ENCODE data around the gene CXCL10.

Gene CXCL10

GRCh38 chr4:75992462-75992861 is 30.8 kb downstream of the CXCL10 start:
- DNase-seq (ENCODE audit: low read depth) = no peak

DNA sequence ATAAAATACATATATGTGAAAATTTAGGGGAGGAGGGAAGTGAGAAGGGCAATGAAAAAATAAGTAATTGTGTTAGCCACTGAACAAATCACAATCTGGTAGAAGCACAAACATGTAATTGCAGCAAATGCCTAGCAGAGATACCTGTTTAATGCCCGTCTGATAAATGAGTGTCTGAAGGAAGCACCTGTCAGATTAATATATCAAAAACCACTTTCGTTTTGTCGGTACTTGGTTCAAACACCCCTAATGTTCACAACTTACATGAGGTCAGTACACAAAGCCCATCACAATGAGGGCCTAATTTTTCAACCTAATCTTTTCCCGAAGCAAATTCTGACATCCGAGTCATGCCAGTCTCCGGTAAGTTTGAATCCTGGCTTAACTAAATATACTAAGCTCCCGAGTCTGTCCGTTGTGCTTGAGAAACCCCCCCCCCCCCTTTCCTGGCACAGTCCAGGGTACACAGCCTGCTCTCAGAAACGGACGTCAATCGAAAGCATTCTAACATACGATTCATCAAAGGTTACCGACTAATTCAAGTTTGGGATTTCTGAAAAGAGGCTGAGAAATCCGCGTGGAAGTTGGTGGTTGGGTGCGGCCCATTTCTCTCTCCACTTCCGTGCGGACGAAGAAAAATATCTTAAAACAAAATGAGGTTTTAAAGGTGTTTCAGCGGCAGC is 33.3 kb downstream of the CXCL10 start:
- DNase-seq (ENCODE audit: low read depth) = no peak

GRCh38 chr4:75985116-75985515 is 38.2 kb downstream of the CXCL10 start:
- DNase-seq (ENCODE audit: low read depth) = no peak

GRCh38 chr4:75980576-75980975 is 42.7 kb downstream of the CXCL10 start:
- DNase-seq (ENCODE audit: low read depth) = no peak

DNA sequence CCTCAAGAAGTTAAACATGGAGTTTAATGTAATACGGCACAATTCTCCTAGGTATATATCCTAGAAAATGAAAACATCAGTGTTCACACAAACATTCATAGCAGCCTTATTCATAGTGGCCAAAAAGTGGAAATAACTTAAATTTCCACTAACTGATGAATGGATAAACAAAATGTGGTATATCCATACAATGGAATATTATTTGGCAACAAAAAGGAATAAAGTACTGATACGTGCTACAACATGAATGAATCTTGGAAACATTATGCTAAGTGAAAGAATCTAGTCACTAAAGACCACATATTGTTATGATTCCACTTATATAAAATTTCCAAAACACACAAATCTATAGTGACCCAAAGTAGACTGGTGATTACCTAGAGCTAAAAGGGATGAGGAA is 47.1 kb downstream of the CXCL10 start:
- DNase-seq (ENCODE audit: low read depth) = no peak

GRCh38 chr4:75973766-75974165 is 49.5 kb downstream of the CXCL10 start:
- DNase-seq (ENCODE audit: low read depth) = no peak

Measured in fibroblast of the conjunctiva (primary cell).